ENCODE measurements around the gene HLA-DMA. TPM values are rescaled to one million over a fixed set of nuclear protein-coding genes. Genes with fewer than 3 reads are reported as not detected.

The HLA-DMA gene
- total and polyA plus RNA-seq, 2 of the 8 experiments (the other 6 are each of a cell fraction or from before 2014, with no cell fraction given), result 13.3 to 23.1 TPM

- no peak for TF ChIP-seq EZH2 (IDR thresholded peaks at IDR 0.05; ENCODE audit: low read depth, low read length, severe bottlenecking)
- TF ChIP-seq, protein P1, sequence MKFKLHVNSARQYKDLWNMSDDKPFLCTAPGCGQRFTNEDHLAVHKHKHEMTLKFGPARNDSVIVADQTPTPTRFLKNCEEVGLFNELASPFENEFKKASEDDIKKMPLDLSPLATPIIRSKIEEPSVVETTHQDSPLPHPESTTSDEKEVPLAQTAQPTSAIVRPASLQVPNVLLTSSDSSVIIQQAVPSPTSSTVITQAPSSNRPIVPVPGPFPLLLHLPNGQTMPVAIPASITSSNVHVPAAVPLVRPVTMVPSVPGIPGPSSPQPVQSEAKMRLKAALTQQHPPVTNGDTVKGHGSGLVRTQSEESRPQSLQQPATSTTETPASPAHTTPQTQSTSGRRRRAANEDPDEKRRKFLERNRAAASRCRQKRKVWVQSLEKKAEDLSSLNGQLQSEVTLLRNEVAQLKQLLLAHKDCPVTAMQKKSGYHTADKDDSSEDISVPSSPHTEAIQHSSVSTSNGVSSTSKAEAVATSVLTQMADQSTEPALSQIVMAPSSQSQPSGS (IDR thresholded peaks at IDR 0.05; ENCODE audit: low read length), result no peak
Measured at GRCh38 chr6:32993363-32993973, 40.6 kb upstream of the HLA-DMA start (continued).

Measured in H1 (cell line).